HG03378 (cell line): Measurements from ENCODE around the gene KDR.

ENCODE experiments used
- ATAC-seq: cut with Tn5 transposase; IDR thresholded peaks from one replicate; pipeline ENCODE4 v1.9.1; 2021; ENCODE audit warnings: mild to moderate bottlenecking, moderate library complexity; ENCODE audit not compliant: unreplicated experiment

Gene KDR

DNA sequence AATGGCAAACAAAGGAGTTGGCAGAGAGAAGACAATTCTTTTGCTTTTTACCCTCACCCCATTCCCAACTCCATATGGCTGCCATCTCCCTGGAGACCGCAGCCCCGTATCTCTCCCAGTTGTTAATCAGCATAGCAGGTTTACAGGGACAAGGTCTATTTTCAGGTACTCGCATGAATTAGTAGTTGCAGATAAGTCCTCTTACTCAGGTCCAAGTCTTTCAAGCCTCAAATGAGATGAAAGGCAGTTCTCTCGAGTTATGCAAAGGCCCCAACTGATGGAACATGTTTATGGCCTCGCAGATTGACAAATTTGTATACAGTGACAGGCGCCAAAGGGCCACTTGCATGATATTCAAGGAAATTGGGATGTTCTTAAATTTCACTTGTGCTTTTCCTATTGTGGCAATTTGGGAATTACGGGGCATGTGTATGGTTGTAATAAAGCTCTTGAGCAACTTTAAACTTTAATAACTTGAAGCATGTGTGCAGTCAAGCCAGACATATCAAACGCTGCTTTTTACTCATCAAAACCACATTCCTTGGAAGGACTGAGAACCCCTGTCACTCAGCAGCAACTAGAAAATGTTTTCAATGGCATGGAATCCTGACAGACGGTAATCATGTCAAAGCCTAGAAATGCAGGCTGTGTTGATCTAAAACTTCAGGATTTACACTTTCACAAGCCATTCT, 45.1 kb downstream of the KDR start:
- ATAC-seq: no peak

DNA sequence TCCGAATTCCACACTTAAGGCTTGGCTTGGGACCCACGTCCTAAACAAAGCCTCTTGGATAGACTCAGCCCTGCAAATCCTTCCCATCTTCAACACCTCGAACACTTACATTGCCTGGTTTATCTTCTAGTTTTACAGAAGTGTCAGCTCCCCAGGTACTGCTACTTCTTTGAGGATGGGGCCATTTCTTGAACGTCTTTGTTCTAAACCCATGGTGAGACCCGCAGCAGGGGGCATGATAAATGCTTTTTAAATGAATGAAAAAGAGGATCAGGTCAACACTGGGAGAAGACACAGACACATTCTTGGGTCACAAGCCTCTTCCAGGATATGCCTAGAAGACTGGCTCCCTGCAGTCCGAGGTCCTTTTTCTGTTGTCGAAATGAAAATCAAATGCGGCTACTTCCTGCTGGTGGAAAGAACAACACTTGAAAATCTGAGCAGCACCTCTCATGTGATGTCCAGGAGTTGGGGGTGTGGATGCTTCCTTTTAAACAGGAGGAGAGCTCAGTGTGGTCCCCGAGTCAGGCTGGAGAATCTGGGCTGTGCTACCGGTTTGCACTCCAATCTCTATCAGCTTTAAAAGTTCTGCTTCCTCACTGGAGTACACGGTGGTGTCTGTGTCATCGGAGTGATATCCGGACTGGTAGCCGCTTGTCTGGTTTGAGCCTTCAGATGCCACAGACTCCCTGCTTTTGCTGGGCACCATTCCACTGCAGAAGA, 45.8 kb downstream of the KDR start:
- no peak for ATAC-seq

DNA sequence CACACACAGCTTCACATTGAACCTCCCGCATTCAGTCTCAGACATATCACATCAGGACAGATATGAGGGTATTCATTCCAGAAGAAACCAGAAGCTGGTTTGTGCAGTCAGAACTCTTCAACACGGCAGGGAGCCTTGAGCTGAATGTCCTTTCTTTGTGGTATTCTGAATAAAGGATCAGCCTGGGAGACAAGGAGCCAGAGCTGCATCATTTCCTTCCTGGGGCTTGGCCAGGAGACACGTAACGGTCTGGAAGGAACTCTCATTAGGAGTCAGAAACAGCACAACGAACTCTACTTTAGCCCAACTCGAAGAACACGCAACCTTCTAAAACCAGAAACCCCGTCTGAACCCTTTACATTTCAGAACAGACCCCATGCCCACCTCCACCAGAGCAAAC, 46.4 kb downstream of the KDR start:
- ATAC-seq: no peak

DNA sequence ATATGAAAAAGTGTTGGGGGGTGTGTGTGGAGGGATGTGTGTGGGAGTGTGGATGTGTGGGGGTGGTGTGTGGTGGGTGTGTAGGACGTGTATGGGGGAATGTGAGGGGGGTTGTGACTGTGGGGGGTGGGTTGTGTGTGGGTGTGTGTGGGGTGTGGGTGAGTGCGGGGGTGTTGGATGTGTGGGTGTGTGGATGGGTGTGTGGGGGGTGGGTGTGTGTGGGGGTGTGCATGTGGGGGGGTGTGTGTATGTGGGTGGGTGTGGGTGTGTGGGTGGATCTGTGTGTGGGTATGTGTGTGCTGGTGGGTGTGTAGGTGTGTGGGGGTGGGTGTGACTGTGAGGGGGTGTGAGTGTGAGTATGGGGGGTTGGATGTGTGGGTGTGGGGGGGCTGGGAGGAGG, 47.8 kb downstream of the KDR start:
- no peak for ATAC-seq

DNA sequence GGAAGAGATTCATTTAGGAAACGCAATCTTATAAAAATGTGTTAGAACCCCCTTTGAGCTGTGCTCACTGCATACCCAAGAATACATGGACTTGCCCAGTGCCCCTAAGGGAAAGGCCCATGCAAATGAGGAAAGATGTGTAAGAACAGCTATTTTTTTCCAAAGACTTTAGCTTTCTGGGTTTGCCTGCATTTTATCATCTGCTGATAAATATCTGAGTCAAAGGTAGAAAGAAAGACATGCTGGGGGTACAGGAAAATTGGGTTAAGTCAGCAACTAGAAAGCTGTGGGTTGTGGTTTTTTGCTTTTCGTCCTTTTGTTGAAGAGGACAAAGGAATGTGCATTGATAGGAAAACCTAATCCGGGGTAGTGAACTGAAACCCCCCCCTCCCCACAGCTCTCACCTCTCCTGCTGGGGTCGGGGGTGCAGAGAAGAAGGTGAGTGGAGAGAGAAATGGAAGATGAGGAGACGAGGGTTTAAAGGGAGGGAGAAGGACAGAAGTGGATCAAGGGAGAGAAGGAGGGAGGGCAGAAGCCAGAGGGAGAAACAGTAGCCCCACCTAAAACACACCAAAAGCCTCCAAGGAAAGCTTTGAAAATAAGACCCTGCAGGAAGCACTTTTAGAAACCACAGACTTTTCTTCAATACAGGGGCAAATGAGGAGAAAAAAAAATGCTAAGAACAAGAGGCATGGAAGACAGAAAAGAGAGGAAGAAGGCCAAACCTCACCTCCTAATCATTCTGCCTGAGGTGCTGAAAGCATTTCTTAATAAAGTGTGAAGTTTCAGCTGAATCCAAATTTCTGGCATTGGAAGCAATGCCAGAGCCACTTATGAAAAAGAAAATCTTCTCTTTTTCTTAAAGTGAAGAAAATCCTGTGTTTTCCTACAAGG, 49.3 kb downstream of the KDR start:
- no peak for ATAC-seq

DNA sequence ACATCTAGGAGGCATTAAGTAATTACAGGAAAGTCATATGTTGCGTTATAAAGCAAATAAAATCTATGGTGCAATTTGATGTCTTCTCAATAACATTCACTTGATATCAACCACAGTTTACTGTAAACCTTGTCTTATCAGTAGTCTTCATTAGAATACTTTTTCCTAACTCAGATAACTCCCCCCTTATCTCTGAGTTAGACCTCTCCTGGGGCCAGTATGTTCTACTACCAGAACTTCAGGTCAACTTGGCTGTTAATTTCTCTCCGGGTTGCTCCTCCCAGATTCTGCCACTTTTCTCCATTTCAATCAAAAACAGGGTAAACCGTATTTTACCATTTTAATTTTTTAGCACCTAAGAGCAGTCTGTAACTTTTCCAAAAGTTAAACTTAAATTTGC, 50.0 kb downstream of the KDR start:
- ATAC-seq: no peak

DNA sequence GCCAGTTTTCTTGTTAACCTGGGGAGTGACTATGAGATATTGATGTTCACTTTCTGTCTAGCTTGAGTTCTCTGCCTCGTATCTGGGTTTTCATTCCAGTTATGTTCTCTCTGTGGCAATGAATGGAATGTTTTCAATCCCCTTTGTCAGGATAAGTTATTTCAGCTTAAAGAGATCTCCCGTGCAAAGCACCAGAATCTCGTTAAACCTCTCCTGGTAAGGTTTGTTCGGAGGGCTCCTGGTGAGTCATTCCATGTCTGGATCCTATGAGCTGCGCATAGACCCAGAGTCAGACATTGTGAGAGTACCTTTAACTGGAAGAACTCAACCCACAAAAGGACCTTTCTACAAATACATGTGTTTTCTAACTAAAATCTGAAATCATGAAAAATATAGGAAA, 51.0 kb downstream of the KDR start:
- ATAC-seq: no peak

DNA sequence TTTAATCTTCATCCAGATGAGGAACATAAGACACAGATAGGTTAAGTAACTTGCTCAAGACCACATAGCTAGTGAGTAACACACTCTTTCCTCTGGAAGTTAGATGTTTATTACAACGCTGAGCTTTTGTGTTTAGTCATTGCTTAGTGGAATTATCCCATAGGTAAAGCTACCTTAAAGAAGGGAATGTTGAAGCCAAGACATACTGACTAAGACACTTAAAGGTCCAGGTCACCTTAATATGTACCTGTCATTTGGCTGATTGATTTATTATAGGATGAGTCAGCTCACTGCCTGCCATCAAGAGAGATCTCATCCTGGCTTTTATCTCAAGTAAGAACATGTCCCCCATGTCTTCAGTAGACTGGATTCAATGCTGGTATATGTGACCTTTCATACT, 53.4 kb downstream of the KDR start:
- no peak for ATAC-seq

DNA sequence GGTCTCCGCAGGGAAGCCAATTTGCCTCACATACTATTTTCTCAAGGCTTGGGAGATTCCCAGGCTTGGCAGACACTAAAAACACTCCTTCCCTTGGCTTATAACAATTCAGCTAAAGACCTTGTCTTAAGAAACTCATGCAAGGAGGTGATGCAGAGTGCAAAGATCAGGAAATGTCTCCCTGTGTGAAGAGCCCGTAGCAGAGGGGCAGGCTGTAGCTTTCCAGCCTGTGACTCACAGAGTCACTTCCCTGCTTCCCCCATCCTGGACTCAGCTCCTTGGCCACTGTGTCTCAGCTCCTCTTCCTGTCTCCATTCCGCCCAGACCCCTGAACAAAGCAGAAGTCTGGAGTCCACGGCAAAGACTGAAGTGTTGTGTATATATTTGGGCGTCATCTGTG, 56.1 kb downstream of the KDR start:
- ATAC-seq: no peak

DNA sequence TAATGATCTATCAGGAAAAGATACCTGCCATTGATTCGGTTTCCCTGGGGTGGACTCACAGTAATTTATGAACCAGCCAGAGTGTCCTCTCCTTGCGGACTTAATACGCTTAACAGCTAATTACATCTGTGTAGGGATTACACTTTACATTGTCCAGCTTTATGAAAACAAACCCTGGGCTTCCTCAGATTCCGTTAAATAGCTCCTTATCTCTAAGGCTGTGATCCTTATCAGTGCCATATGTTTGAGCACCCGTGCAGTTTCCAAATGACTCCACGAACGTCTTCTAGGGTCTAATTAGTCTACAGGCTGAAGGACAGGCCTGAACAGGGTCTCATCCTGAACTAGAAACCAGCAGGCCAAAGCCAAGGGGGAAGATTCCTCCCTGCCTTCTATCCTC, 56.9 kb downstream of the KDR start:
- no peak for ATAC-seq

DNA sequence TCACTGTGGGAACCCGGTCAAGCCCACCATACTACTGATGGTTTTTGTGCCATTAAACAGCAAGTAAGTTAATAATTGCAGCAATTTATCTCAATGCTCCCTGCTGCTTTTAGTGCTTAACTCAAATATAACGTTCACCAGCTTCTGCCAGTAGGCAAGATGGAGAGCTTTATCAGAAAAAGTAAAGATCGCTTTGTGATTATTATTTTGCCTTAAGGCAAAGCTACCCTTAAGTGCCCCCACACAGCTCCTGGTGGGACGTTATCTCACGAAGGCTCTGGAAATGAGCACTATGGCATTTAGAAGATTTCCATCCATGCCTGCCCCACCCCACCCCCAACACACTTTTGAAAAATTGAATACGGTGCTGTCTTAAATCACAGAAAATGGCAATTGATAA, 59.4 kb downstream of the KDR start:
- ATAC-seq: no peak

DNA sequence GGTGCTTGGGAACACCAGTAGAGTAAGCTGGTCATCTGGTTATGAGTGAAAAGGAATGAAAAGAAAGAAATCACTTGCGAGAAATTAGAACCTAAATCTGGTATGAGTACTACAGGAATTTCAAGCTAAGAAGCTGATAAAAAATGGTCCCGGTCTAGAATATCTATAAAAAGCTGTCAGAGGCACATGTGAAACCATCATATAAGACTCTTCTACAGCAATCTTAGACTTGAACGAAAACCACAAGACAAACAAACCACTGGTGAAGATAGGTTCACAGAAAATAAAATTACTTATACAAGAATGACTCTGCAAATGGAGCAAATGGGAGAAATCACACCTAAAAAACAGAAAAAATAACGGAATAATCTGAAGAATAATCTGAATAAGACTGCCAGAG, 69.9 kb downstream of the KDR start:
- ATAC-seq: no peak

DNA sequence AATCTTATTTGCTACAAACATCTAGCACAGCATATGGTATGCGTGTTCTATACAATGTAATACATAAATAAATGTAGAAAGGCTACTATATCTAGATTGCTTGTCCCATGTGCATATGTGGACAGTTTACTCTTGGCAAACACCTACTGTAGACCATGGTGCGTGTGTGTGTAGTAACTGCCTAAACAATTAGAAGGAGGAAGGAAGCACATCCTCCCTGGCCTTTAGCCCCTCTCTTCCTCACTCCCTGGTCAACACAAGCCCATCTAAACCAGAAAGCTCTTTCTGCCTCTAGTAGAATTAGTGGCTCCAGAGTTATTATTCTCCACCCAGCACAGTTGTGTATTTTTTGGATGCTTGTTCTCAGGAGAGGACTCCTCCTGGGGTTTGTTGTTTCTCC, 73.9 kb downstream of the KDR start:
- ATAC-seq: no peak

DNA sequence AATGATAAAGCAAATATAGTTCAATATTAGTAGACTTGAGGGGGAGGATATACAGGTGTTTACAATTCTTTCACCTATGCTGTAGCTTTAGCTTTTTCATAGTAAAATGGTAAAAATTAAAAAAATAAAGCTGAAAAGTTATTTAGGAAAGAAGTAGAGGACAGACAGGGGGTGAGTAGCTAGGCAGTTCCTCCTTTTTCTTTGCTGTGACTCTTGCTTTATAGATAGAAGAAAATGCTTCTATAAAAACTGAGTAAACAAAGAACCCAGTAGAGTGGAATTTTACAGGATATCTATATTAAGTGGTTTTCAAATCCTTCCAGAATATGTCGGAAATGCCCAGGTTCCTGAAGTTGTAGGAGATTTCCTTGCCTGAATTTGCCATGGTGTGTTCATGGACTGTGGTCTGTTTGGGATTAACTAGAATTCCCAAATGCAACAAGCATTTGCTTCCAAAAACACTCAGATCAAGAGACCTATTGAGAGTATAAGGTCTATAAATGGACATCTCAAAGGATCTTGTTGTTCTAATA, 74.9 kb downstream of the KDR start:
- ATAC-seq: no peak

DNA sequence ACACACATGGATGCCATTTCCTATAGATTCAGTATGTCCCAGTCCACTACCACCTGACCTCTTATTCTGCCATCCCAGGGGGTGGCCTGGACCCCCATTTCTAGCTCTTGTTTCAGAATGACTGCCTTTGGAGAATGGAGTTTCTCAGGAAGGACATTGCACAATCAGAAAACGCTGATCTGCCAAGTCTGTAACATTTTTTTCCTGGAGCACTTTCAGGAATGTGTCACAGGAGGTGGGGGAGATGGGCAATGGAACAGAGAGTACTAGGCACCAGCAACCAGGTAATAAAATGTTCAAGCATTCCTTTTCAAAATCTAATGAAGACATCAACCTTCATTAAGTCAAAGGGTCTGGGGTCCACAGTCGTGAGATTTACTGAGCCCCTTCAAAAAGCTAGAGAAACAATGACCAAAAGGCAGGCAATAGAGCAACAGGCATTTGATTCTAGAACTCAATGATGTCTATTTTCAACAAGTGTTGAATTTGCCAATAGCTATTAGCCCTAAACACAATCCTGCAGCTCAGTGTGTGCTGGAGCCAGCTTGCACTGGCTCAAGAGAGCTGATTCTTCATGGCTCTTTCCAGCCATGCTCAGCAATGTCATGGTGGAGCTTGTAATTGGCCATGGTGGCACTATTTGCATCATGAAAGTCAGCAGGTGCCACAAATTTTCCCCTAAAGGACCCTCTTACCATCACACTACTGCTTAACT, 87.1 kb downstream of the KDR start:
- ATAC-seq: no peak

DNA sequence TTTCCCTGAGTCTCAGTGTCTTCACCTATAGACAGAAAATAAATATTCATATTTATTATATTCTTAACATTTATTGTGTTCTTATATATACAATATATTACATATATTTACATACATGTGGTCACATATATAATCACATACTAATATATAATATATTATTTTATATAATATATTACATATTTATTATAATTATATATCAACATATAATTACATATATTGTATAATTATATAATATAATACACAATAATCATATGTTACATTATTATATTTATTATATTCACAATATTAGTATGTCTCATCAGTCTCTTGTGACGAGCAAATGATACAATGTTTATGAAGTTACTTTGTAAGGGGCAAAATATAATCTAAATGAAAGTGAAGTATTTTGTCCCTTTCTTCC, 87.7 kb downstream of the KDR start:
- ATAC-seq: no peak

DNA sequence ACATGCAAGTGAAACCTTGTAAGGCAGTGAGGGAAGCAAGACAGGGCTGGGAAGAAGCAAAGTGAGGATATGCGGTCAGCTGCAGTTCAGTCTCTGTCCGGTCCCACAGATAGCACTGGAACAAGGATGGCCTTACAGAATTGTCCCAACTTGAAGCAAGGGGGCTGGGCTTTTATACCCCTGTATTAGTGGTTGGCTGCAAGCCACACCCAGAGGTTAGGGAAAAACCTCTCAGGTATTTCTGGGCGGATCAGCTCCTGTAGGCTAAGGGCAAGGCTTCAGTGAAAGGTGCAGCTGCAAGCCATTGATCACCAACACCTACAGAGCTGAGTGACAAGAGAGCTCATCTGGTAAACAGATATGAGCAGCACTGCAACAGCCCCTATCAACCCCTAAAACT, 89.0 kb downstream of the KDR start:
- no peak for ATAC-seq

DNA sequence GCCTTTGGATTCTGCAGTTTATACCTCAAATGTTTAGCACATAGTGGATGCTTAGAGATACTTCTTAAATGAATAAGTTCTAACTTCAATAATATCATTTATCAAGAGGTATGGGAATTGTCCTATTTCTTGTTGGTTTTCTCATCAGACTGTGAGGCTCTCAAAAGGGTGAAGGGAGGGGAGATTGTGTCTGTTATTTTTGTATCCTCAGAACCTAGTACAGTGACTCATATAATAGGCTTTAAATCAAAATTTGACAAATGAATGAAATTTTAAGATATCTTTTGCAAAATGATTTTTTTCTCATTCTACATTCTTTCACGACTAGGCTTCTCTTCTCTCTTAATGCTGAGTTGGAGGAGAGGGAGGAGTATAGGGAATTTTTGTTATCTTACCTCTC, 89.5 kb downstream of the KDR start:
- no peak for ATAC-seq

DNA sequence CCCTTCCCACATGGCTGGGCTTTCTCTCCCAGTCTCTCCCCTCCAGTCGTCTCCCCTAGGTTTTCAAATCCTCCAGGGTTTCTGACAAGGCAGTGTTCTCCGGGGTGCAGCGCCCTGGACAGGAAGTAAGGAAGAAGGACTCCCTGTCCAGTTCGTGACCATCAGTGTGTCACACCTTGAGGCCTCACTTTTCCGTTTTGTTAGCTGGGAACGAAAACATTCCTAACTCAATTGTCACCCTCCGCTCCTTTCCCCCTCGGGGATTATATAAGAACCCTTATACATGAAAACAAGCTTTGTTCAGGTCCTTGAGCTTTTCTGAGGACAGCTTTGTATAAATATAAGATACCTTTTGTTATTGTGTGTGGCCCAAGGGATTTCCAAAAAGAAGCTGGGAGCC, 92.1 kb downstream of the KDR start:
- no peak for ATAC-seq

DNA sequence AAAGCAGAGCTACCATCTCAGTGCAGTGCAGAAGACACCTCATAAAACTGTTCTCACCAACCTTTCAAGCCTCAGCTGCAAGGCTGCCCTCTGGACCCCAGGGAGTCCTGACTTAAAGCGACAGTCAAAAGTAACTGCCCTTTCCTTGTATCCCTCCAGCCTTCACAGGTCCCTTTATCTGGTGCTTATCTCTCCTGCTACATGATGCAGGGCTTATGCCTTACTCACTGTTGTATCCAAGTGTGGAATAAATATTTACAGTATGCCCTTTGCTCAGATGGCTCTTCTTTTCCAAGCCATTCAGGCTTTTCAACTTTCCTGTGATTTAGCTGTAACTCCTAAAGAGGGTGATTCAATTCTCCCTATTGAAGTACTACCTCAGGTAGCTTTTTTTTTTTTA, 92.6 kb downstream of the KDR start:
- no peak for ATAC-seq

DNA sequence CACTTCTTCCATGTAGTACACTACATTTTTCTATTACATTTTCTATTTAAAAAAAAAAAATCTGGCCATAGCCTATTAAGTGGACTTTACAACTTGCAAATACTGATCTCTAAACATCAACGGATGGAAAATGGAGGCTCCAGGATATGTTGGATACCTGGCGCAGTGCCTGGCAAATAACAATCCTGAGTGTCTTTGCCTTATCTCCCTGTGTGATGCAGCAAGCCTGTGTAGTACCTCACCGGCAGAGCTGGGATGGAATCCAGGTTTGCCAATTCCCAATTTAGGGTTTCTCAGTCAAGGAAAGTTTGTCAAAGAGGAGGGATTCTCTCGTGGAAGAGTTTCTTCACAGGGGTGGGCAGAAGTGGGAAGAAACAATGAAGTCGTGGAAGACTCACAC, 93.2 kb downstream of the KDR start:
- no peak for ATAC-seq
